ENCODE results near the gene CIAO3.

CIAO3 gene

DNA sequence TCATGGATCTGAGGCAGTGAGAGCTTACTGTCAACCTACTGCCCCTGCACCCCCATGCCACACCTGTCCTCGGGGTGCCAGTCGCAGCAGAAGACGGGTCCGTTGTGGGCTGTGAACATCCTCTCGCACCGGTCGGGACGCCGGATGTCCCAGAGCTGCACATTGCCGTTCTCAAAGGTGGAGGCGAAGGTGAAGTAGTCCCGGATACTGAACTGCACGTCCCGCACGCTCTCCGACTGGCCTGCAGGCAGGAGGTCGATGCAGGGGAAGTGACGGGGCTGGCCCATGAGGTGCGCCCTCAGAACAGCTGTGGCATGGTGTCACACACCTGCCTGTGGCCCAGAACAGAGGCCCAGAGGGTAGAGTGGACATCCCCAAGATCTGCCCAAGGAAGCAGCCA is 53.3 kb downstream of the CIAO3 start:
- DNase-seq, result no peak

DNA sequence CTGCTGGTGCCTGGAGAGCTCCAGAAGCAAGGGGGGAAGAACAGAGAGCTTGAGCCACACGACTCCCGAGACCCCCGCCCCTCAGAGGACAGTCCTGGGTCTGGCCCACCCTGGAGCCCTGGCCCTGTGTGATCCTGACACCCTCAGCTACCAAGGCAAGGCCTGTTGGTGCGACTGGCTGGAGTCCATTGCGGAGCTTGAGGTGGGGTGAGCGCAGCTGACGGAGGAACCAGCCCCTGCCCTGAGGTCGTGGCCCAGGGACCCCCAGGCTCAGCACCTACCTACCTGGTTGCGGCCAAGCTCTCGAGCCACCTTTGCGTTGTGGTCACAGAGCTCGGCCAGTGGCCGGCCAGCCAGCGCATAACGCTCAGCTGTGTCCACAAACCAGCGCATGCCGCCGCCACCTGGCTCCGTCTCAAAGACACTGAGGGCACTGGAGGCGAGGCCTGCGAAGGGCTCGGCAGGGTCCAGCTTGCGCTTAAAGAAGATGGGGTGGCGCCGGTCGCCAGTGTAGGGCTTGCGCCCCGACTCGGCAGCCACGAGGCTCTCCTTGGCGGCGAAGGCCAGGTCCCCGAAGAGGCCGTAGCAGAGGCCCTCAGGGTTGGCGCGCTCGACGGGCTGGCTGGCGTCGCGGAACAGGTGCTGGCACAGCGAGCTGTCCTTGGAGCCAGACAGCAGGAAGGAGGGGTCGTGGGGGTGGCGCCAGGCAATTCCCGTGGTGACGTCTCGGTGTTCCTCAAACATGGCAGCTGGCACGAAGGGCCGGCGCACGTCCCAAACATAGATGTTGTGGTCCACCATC is 54.1 kb downstream of the CIAO3 start:
- DNase-seq, result no peak

DNA sequence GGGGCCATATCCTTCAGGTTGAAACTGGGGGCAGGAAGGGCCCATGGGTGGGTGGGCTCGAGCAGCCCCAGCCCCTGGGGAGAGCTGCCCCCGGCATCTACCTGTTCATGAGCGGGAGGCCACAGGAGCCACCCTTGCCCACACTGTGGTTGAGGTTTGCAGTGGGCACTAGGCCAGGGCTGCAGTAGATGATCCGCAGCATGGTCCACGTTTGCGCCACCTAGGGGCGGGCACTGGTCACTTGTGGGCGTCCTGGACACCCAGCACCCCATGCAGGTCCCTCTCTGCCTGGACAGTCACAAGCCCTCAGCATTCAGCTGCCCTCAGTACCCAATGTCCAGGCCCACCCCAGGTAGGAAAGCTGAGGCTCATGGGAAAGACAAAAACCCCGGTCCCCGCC is 54.8 kb downstream of the CIAO3 start:
- no peak for DNase-seq

DNA sequence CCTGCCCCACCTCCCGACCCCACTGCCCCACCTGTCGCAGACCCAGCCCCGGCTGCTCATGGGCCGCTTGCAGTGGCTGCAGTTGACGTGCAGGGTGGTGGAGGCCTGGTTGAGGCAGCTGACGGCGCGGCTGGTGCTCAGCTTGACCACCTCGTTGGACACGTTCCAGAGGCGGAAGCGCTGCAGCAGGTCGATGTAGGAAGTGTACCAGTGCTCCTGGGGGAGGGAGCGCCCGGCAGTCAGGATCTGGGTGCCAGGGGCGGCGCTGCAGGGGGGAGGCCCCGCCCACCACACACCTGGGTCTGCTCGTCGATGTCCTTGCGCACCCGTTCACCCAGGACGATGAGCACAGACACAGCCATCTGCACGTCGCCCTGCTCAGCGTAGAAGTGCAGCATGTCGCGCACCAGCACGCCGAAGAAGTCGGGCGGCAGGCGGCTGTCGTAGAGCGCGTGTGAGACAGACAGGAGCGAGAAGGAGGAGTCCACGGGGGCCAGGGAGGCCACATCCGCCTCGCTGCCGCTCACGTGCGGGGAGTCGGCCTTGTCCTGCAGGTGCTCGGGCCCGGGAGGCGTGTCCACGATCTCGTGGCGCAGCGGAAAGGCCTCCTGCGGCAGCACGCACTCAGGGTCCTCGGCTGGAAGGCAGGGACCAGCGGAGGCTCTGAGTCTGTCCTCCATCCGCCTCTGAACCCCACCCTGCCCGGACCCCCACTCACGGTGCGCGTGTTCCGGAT is 55.7 kb downstream of the CIAO3 start:
- no peak for DNase-seq

DNA sequence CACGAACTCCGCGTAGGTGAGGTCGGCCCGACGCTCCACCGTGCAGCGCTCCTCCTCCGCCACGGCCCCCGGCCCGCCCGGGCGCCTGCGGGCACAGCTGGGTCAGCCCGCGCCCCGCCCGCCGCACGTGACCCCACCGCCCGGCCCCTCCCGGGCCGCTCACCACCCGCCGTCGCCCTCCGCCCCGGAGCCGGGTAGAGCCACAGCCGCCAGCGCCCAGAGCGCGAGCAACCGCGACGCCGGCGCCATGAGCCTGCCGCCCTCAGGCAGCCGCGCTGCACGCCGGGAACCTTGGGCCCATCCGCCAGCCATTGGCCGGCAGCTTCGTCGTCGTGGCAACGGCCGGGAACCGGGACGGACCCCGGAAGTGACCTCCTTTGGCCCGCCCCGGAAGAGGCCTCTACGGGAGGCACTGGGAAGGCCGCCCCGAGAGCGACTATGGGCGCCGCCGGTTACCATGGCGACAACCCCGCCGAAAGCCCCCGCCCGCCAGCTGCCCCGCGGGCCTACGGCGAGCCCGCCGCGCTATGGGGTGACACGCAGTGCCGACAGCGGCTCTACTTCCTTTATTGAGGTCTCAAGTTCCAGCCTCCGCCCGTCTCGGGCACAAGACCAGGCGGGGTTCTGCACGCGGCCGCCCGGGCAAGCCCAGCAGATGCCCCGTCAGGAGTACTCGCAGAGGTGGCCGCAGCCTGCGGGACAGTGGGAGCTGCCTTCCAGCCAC is 56.6 kb downstream of the CIAO3 start, which contains the start of gene JMJD8:
TSS of gene JMJD8 (minus strand) at position 264 of the 724 bp plus-strand sequence. CDS start at position 249, 15 bp downstream.
- DNase-seq, result peak; percentile 98

DNA sequence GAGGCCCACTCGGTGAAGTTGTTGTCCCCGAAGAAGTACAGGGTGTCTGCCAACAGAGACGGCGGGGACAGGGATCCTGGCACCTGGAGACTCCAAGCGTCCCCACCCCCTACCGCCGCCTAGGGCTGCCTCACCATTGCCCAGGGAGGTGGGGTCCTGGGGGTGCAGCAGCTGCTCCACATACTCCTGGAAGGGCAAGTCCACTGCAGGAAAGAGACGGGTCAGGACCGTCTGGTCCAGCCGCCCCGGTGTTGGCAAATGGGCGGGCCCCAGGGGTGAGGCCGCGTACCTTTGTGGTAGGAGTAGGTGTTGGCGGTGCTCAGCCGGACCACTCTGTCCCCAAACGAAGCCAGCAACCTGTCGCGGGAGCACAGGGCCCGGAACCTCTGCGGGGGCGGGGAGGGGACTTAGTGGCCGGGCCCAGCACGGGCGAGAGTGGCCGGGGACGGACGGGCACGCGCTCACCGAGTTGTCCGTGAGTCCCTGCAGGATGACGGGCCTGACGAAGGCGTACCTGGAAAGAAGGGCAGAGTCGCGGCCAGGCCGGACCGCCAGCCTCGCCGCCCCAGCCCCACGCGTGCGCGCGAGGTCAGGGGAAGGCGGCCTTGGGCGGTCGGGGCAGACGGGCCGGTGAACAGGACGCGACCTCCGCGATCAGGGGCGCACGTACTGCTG is 57.3 kb downstream of the CIAO3 start:
- no peak for DNase-seq

DNA sequence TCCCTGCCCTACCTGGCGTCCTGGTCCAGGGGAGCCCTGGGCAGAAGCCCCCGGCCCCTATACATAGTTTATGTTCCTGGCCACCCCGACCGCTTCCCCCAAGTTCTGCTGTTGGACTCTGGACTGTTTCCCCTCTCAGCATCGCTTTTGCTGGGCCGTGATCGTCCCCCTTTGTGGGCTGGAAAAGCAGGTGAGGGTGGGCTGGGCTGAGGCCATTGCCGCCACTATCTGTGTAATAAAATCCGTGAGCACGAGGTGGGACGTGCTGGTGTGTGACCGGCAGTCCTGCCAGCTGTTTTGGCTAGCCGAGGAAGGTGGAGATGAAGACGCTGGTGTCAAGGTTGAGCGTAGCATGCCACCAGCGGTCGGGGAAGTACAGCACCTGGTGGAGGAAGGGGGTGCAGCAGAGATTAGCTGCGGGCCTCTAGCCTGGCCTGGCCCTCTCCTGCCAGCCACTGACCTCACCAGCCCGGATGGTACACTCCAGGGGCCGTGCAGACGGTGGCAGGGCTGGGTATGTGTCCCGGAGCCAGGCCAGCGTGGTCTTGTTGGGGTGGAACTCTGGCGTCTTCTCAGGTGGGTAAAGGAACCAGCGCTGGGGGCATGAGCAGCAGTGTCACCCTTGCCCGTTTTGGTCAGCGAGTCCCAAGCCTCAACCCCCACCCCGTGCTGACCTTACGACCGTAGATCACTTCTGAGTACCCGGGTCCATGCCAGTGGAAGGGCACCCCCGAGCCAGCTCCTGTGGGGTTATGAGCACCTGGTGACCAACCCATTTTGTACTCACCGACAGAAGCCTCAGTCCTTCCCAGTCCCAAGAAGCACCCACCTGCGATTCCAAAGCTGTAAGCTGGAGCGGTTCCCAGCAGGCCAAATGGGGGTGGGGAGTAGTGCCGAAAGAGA is 58.1 kb downstream of the CIAO3 start:
- no peak for DNase-seq

DNA sequence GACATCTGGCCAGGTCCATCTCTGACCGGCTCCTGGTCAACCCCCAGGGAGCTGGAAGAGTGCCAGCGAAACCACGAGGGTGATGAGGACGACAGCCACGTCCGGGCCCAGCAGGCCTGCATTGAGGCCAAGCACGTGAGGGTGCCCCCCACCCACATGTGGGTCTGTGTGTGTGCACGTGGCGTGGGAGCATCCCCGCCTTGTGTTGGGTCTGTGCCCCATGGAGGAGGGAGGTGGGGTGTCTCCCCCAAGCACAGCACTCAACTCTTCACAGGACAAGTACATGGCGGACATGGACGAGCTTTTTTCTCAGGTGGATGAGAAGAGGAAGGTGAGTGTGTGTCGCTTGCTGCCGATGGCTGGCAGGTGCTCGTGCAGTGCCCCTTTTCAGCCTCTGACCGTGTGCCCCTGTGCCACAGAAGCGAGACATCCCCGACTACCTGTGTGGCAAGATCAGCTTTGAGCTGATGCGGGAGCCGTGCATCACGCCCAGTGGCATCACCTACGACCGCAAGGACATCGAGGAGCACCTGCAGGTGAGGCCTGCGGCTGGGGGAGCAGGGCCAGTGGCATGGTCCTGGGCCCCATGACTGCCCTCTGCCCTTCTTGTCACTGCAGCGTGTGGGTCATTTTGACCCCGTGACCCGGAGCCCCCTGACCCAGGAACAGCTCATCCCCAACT is 58.9 kb downstream of the CIAO3 start:
- DNase-seq, result no peak

DNA sequence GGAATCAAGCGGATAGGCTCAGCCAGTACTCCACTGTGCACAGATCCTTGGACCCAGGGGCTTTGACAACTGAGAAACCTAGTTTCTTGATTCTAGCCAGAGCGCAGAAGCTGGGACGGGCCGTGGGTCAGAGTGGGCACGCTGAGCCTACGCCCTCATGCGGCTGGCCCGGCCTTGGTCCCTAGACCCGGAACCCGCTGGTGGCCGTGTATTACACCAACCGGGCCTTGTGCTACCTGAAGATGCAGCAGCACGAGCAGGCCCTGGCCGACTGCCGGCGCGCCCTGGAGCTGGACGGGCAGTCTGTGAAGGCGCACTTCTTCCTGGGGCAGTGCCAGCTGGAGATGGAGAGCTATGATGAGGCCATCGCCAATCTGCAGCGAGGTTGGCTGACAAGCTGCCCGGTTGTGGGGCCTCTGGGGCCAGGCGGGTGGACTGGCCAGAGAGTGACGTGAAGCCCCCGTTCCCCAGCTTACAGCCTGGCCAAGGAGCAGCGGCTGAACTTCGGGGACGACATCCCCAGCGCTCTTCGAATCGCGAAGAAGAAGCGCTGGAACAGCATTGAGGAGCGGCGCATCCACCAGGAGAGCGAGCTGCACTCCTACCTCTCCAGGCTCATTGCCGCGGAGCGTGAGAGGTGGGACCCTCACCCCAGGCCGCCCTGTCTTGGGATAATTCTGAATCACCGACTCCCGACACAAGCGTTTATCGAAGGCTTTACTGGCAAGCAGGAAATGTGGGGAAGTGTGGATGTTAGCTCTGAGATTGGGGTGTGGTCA is 59.6 kb downstream of the CIAO3 start:
- no peak for DNase-seq

DNA sequence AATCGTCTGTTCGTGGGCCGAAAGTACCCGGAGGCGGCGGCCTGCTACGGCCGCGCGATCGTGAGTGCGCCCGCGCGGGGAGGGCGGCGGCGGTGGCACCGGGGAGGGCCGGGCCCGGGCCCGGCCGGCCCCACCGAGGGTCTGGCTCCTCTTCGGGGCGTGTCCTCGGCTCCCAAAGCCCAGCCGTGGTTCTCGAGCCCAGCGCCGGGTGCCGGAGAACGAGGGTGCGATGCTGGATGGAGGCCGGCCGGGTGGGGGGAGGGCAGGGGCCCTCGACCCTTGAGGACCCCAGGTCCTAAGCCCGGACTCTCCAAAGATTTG is 60.2 kb downstream of the CIAO3 start:
- DNase-seq, result no peak

DNA sequence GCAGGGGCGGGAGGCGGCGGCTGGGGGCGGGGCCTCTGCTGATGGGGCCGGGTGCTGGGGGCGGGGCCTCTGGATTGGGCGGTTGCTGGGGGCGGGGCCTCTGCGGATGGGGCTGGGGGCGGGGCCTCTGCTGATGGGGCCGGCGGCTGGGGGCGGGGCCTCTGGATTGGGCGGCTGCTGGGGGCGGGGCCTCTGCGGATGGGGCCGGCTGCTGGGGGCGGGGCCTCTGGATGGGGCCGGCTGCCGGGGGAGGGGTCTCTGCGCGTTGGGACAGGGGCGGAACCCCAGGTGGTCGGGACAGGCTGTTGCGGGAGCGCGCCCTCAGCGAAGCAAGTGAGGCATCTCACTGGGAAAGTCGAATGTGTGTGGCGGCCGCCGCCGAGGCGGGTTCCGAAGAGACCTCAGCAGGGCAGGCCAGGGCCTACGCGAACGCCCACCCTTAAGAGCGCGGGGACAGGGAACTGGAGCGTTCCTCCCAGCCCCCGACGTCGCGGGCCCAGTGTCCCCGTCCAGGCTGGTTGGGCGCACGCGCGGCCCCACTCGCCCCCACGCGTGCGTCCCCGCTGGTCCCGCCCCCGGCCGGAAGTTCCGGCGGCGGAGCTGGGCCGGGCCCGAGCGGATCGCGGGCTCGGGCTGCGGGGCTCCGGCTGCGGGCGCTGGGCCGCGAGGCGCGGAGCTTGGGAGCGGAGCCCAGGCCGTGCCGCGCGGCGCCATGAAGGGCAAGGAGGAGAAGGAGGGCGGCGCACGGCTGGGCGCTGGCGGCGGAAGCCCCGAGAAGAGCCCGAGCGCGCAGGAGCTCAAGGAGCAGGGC is 60.8 kb downstream of the CIAO3 start, which contains the start of gene STUB1:
TSS of gene STUB1 (plus strand) at position 597 of the 811 bp plus-strand sequence. CDS start at position 713, 116 bp downstream.
- DNase-seq, result peak; percentile 83
